NCI-H446 treated with DMSO at 0.1 percent for 48 hours (cell line): ENCODE results near the gene SLC25A43.
"Not testable (repeated sequence)": the region's sequence is repeated elsewhere in the genome, so short reads cannot be mapped to it uniquely, and the experiment has no call there.

Experiments used
- DNase-seq: peaks from one replicate; lab custom pipeline; 2025; lab: John Stamatoyannopoulos, UW

The SLC25A43 gene

GRCh38 chrX:119398974-119399771, at the start of gene SLC25A43:
Gene SLC25A43 (plus strand): TSS chrX:119399336. CDS start chrX:119399404, 68 bp downstream.
- DNase-seq, result no peak

- DNase-seq, result no peak
Measured at GRCh38 chrX:119359618-119360382, 39.3 kb upstream of the SLC25A43 start.

GRCh38 chrX:119361451-119361850, 37.7 kb upstream of the SLC25A43 start:
- not testable (repeated sequence) for DNase-seq

- DNase-seq, result not testable (repeated sequence)
Measured at GRCh38 chrX:119362074-119362473, 37.1 kb upstream of the SLC25A43 start.

GRCh38 chrX:119363391-119363790, 35.7 kb upstream of the SLC25A43 start:
- no peak for DNase-seq

- DNase-seq, result not testable (repeated sequence)
Measured at GRCh38 chrX:119371861-119372260, 27.3 kb upstream of the SLC25A43 start.

GRCh38 chrX:119374736-119375135, 24.4 kb upstream of the SLC25A43 start:
- no peak for DNase-seq

- no peak for DNase-seq
Measured at GRCh38 chrX:119375561-119375960, 23.6 kb upstream of the SLC25A43 start.

GRCh38 chrX:119376312-119376711, 22.8 kb upstream of the SLC25A43 start:
- DNase-seq, result no peak

GRCh38 chrX:119381349-119381944, 17.7 kb upstream of the SLC25A43 start:
- DNase-seq, result no peak

GRCh38 chrX:119382606-119383005, 16.5 kb upstream of the SLC25A43 start:
- no peak for DNase-seq

- DNase-seq, result not testable (repeated sequence)
Measured at GRCh38 chrX:119386685-119387084, 12.5 kb upstream of the SLC25A43 start.

- not testable (repeated sequence) for DNase-seq
Measured at GRCh38 chrX:119387426-119387825, 11.7 kb upstream of the SLC25A43 start.

GRCh38 chrX:119389214-119389613, 9.9 kb upstream of the SLC25A43 start:
- no peak for DNase-seq

- DNase-seq, result no peak
Measured at GRCh38 chrX:119389871-119390501, 9.2 kb upstream of the SLC25A43 start.

GRCh38 chrX:119391279-119391678, 7.9 kb upstream of the SLC25A43 start:
- no peak for DNase-seq

- DNase-seq, result no peak
Measured at GRCh38 chrX:119393144-119393543, 6.0 kb upstream of the SLC25A43 start.

GRCh38 chrX:119398587-119398973, 556 bp upstream of the SLC25A43 start:
- no peak for DNase-seq

GRCh38 chrX:119399772-119400101, 601 bp downstream of the SLC25A43 start:
- no peak for DNase-seq

GRCh38 chrX:119401569-119401968, 2.4 kb downstream of the SLC25A43 start:
- no peak for DNase-seq

- no peak for DNase-seq
Measured at GRCh38 chrX:119402588-119402987, 3.5 kb downstream of the SLC25A43 start.

GRCh38 chrX:119406776-119407175, 7.6 kb downstream of the SLC25A43 start:
- DNase-seq, result no peak
